ENCODE measurements around the gene NCKAP5.
"Not testable (repeated sequence)": the region's sequence is repeated elsewhere in the genome, so short reads cannot be mapped to it uniquely, and the experiment has no call there.

NCKAP5 gene

DNA sequence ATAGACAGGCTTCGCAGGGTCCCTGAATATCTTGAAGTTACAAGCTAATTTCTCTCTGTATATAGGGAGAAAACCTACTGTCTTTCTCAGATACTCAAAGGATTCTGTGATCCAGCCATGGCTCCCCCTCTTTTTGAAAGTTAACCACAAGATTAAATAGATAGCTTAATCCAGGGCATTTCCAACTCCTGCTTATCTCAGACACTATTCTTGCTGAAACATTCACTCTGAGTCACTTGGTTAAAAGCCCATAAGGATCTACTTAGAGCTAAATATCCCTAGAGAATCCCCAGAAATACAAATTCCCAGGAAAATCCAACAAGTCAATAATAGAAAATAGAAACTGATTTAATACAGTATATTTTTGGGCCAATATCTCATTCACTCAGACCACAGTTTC, 719.1 kb downstream of the NCKAP5 start:
- no peak for DNase-seq

- DNase-seq: no peak
These were observed 722.9 kb downstream of the NCKAP5 start for GRCh38 chr2:132845339-132845738.

DNA sequence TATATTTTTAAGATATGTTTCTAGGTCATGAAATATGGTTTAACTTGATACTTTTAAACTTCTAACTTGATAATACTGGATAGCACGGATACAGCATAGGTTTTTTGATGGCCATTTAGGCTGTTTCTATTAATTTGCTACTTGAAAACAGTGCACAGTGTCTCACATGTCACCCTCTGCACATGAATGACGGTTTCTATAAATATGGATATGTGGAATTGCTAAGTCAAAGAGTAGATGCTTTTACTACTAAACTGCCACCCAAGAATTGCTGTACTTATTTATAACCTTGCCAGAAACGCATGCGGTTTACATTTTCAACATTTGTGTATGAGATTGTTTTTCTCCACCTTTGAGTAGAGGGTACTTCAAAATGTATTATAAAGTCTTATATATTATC, 723.7 kb downstream of the NCKAP5 start:
- DNase-seq: no peak

- DNase-seq: no peak
These were observed 730.5 kb downstream of the NCKAP5 start for GRCh38 chr2:132837769-132838168.

- DNase-seq: no peak
These were observed 737.9 kb downstream of the NCKAP5 start for GRCh38 chr2:132830321-132830827.

GRCh38 chr2:132825601-132826000, 742.7 kb downstream of the NCKAP5 start:
- no peak for DNase-seq

- DNase-seq: no peak
These were observed 743.5 kb downstream of the NCKAP5 start for GRCh38 chr2:132824716-132825115.

- DNase-seq: no peak
These were observed 752.0 kb downstream of the NCKAP5 start for GRCh38 chr2:132816234-132816633.

DNA sequence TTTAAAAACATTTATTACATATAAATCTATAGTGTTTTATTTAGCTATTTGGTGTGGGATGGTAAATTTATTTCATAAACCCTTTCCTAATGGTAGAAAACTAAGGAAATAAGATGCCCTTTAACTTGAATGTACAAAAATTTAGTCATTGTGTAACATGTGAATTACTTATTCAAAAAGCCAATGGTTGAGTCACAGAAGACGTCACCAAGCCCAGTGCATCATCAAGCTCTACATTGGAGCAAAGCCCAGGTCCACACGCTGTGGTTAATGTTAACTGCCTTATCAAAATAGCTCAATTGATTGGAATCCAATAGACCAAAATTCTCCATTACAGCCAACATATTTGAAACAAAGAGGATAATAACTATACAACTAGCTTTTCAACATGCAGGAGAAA, 752.7 kb downstream of the NCKAP5 start:
- no peak for DNase-seq

GRCh38 chr2:132814651-132815050, 753.6 kb downstream of the NCKAP5 start:
- DNase-seq: no peak

DNA sequence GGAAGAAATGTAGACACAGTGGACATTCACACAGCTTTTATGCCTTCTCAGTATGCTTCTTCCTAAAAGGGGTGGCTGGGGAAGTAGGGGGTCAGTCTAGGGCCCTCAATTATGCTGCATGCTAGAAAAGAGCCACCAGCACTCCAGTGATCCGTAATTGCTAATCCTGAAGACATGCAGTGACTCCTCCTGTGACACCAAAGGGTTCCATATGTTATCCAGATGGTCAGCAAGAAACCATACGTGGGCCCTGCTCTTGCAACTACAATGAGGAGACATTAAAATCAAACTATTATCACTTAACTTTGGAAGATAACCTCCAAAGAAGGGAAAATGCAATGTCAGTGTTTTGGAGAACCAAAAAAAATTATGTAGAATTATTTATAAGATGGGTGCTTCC, 754.8 kb downstream of the NCKAP5 start:
- DNase-seq: no peak

GRCh38 chr2:132811148-132811915, 756.9 kb downstream of the NCKAP5 start:
- no peak for DNase-seq

DNA sequence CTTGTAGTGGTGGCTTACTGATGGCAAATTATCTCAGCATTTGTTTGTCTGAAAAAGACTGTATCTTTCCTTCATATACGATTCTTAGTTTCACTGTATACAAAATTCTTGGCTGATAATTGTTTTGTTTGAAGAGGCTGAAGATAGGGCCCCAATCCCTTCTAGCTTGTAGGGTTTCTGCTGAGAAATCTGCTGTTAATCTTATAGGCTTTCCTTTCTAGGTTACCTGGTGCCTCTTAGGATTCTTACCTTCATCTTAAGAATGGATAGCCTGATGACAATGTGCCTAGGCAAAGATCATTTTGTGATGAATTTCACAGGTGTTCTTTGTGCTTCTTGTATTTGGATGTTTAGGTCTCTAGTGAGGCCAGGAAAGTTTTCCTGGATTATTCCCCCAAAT, 758.3 kb downstream of the NCKAP5 start:
- not testable (repeated sequence) for DNase-seq

DNA sequence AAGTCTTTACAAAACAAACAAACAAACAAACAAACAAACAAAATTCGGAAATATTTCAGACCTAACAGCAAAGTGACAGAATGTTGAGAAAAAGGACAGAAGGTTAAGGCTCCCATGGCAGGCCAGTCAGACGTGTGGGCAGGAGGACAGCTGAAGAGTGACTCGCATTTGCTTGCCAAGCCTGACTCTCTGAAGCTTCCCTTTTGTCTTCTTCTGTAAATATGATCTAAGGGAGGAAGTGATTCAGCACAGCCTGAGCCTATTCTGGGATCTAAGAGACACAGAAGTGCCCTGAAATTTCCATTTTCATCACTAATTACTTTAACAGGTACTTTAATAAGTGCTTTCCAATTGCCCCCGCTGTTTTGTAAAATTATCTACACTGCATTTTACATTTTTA, 764.2 kb downstream of the NCKAP5 start:
- no peak for DNase-seq

- DNase-seq: no peak
These were observed 769.9 kb downstream of the NCKAP5 start for GRCh38 chr2:132798341-132798740.

- no peak for DNase-seq
These were observed 770.7 kb downstream of the NCKAP5 start for GRCh38 chr2:132797556-132797955.

- DNase-seq: no peak
These were observed 771.2 kb downstream of the NCKAP5 start for GRCh38 chr2:132797071-132797470.

GRCh38 chr2:132795220-132795619, 773.0 kb downstream of the NCKAP5 start:
- DNase-seq: no peak

- DNase-seq: no peak
These were observed 774.7 kb downstream of the NCKAP5 start for GRCh38 chr2:132793532-132793931.

GRCh38 chr2:132790207-132790785, 778.0 kb downstream of the NCKAP5 start:
- DNase-seq: no peak

DNA sequence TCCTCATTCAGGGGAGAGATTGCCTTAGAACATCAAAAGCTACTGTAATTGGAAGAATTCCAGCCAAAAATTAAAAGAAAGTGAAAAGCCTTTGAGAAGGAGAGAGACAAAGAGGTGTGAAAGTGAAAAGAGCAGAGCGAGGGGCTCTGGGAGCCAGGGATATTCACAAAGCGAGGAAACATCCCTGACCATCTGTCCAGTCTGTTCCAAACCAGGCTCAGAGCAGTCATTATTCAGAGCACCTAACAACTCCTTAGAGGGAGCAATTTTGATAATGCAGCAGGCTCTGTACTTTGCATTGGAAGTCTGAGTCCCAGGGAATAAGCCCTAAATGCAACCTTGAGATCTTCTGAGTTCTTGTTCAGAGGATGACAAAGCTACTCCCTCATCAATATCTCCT, 779.2 kb downstream of the NCKAP5 start:
- DNase-seq: no peak

DNA sequence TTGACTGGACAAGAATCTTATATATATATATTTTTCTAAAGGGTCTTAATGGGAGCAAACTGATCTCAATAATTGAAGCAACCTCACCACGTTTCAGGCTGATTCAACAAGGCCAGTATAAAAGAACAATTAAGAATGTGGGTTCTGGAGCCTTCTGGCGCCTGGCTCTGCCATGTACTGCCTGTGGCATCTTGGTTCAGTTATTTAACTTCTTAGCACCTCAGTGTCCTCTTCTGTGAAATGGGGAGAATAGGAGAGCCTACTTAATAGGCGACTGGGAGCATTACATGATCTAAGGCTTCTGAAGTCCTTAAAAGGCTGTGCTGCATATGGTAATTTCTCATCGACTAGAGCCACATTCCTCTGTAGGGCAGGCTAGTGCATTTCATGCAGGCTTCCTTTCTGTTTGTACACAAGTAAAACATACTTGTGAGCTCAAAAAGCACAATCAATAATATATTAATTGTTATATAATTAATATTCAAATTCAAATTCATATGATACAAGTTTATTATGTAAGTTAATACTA, 779.9 kb downstream of the NCKAP5 start:
- no peak for DNase-seq

- no peak for DNase-seq
These were observed 784.4 kb downstream of the NCKAP5 start for GRCh38 chr2:132783883-132784282.

DNA sequence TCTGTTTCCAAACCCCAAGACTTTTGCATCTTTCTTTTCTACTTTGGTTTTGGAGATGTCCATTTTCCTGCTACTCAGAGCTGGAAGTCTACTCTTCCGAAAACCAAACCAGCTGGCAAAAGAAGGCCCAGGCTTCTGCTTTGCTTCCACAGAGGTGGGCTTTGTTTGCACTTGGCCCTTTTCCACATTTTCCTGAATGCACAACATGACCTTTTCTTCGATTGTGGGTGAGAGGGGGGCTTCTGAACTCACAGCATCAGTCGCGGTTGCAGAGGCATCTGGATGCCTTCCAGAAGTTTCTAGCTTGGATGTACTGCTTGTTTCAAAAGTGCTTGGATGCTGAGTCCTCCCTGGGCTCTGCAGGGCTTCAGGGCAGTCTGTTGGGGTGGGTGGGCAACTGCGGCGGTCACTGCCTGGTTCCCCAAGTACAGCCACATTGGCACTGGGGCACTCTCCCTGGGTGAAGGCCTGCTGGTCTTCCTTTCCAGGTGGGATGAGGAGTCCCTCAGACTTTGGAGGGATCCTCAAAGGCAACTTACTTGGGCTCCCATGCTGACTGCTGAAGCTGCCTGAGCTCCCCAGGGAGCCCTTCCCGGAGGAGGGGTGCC, 786.0 kb downstream of the NCKAP5 start:
- DNase-seq: no peak

Measured in effector CD4-positive, alpha-beta T cell (primary cell).